OCI-M1 (cell line): ENCODE data around the gene GPR78.

ENCODE experiments used
- DNase-seq: peaks from one replicate; lab custom pipeline; 2025; lab: John Stamatoyannopoulos, UW

Gene GPR78

DNA sequence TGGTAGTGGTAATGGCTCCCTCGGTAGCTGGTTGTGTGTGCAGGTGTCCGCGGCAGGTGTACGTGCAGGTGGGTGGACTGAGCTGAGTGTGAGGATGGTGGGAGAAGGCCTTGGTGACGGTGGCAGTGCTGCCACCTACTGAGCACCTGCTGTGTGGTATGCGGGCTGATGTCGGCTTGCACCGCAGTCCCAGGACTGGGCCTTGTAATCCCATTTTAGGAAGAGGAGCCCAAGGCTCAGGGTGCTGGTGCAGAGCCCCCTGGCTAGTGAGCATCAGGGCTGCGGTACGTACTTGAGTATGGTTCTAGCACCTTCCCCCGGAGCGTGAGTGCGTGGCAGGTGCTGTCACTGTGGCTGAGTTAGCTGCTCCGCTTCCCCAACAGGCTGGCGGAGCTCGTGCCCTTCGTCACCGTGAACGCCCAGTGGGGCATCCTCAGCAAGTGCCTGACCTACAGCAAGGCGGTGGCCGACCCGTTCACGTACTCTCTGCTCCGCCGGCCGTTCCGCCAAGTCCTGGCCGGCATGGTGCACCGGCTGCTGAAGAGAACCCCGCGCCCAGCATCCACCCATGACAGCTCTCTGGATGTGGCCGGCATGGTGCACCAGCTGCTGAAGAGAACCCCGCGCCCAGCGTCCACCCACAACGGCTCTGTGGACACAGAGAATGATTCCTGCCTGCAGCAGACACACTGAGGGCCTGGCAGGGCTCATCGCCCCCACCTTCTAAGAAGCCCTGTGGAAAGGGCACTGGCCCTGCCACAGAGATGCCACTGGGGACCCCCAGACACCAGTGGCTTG is 6.7 kb downstream of the GPR78 start:
- no peak for DNase-seq

DNA sequence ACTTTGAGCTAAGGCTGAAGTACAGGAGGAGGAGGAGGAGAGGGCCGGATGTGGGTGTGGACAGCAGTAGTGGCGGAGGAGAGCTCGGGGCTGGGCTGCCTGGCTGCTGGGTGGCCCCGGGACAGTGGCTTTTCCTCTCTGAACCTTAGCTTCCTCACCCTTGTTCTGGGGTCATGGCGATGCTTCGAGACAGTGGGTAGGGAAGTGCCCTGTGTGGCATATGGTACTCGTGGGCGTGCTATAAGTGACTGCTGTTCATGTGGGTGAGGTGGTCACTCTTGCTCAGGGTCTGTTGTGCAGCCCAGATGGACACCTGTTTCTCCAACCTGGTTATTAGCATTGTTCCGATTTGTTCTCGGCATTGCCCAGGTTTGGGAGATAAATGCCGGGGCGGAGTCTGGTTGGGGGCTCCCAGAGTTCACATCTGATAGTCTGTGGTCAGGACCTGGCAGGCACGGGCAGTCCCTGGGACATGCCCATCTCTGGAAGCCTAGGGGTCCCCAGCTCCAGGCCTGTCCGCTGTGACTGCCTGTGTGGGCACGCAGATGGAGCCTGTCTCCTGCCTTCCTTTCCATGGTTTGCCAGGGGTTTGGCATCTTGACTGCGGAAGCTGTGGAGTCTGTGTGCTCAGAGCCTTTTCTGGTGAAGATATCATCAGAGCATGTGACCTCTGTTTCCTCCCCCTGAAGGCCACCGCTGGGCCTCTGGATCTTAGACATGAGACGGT is 7.4 kb downstream of the GPR78 start:
- peak; percentile 1 for DNase-seq

DNA sequence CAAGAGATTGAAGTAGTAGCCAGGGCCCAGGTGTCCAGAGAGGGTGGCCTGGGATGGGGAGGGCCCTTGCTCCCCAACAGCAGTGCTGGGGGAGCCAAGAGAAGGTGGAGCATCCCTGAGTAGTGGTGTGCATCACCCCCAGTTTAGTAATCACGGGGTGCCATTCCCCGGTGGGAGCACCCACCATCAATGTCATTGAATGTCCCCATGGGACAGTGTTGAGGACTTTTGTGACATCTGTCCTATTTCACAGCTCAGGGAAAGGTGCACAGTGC is 7.9 kb downstream of the GPR78 start:
- DNase-seq = no peak

DNA sequence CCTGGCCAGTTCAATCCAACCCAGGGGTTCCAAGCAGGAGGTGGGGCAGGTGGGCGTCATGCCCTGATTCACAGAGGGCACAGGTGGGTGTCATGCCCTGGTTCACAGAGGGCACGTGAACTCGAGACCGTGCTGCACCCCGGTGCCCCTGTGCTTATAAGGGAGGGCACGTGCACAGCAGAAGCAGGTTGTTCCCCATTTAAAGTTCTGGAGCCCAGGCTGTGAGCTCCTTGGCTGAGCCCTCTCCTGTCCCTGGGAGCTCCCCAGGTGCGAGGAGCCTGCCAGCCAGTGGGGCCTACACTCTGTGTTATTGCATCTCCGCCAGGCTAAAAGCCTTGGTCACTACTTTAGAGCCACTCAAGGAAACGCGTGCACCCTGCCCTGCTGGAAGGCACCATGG is 9.1 kb downstream of the GPR78 start:
- no peak for DNase-seq

DNA sequence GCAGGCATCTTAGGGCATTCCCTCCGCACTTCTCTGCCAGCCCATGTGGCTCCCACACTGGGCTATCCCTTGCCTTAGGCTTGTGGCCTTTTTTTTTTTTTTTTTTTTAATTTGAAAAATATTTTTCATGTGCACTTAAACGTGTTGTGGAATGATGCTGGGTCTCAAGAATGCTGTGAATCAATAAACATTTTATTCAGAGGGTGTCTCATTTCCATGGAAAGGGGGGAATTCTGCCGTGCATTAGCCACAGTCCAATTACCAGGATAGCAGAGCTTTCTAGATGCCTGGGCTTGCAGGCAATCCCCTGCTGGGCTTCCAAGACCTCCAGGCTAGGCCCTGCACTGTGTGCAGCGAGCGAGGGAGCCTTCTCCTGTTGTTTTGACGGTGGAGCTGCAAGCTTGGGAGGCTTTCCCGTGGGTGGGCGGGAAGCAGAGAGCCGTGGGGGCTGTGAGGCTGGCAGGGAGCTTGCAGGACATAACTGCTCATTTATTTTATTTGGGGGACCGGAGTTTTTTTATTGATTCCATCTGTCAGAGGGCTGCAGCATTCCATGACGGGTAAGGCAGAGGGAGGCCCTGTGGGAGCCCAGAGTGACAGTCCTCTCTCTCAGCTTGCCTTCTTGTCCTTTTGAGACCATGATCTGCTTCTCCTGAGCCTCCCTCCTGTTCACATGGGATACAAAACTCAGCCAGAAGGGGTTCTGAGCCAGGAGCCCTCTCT is 9.8 kb downstream of the GPR78 start:
- no peak for DNase-seq

DNA sequence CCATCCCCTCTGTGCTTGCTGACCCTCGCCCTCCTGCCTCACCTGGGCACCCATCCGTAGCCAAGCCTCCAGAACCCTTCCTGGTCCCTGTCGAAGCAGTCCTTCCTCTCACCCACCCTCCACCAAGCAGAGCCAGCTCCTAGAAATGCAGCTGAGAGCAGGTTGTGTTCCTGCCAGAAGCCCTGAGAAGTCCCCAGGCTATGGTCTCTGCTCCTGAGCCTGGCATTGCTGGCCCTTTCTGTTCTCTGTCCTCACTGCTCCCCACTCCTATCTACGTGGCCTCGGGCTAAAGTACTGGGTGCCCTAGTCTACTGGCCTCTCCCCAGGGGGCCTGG is 10.3 kb downstream of the GPR78 start:
- no peak for DNase-seq

DNA sequence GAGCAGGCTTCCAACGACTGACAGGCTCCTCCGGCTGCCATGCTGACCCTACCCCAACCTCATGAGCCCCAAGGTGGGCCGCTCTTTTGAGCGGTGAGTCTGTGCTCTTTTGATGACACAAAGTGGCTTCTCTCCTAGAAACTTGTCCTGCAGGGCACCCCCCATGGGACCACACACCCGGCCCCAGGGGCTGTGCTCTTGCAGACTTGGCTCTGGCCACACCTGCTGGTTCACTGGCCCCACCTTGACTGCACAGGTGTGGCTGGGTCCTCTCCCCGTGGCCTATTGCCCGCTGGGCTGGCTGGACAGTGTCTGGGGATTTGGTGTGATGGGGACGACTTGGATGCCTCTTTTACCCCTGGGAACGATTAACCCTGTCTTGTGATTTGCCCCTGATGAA is 10.9 kb downstream of the GPR78 start:
- DNase-seq = no peak

DNA sequence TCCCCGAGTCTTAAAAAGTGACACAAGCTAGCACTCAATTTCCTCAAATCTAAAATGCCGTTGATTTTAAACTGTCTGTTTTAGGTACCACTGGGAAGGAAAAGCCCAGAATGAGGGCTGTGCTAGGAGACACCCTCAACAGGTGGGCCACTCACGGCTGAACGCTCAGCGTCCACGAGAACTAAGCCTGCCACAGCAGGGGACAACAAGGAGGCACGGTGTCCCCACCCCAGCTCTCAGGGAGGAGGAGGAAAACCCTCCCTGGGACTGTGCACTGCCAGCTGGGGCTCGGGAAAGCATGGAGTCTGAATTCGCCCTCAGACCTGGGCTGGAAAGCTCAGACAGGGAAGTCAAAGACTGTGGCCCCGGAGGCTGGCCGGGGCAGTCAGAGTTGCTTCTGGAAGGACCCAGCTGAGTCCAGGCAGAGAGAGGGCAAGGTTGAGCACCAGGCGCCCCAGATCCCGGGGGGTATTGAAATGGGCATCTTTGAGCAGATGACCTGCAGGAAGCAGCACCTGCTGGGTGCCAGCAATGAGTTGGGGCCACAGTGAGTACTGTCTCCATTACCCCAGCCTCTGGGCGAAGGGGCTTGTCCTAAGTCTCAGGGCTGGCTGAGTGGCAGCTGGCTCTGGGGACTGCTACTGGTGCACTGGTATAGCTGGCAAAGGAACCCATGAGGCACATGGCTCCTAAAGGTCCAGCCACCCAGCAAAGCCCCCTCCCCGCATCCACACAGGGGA is 11.6 kb downstream of the GPR78 start:
- no peak for DNase-seq

DNA sequence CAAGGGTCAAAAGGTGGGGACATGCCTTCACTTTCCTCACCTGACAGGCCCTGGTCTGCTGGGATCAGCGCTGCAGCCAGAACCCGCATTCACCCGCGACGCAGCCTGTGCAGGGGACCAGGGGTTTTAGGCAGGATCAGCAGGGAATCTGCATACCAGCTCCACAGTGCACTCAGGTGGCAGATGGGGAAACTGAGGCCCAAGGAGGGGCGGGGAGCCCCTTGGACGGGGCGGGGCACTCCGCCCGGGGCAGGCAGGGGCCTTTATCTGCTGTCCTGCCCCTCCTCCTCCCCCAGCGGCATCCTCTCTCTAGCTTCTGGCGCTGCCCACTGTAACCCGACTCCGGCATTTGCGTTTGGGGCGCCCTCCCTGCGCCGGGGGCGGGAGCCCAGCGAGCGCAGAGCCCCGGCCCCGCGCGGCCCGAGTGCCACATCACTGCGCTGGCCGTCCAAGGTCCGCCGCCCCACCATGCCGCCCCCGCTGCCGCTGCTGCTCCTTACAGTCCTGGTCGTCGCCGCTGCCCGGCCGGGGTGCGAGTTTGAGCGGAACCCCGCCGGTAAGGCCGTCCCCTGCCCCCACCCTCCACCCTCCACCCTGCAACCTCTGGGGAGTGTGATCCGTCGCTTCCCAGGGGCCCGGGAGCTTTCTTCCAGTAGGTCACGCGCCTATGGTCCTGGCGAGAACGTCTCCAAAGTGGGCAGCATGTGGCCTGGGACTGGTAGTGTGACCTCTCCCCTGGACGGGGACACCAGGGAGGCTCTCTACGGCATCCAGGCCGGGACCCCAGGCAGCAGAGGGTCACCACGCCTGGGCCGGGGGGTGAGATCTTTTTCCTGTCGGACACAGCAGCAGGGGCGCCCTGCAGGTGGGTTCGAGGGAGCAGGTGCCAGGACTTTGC is 12.4 kb downstream of the GPR78 start, which contains the start of gene CPZ:
CPZ (plus strand) TSS at position 400 of the 898 bp plus-strand sequence; CDS start at position 469, 69 bp downstream.
- DNase-seq = no peak

DNA sequence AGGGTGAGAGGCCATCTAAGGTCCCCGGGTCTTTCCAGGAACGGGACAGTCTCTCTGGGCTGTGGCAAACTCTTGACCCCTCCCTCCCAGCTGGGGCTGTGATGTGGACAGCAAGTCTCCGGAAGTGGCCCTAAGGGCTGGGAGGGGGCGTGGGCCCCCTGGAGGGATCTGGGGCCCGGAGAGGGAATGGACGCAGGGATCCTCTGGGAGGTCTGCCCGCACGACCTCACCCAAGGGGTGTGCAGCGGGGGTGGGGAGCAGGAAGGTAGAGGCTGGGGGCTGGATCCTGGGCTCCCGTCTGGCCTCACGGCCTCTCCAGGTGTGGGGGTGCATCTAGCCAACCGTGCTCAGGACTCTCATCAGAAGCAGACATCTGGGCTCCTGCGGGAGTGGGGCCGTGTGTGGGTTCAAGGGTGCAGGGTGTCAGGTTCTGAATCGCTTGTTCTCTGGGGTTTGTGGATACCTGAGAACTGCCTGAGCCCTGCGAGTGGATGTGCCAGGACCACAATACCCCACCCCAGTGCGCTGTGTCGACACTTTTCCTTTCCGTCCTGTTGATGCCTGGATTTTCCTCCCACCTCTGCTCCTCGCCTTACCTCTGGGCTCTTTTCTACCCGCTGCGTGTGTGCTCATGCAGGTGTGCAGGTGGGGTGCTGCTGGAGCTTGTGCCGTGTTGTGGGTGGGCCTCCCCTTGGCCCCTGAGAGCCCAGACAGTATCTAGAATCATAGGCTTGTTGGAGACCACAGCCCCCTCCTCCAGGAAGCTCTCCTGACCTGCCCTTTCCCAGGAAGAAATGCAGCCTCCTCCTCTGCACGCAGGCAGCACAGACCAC is 13.3 kb downstream of the GPR78 start:
- DNase-seq = no peak

- peak; percentile 79 for DNase-seq
These were observed 14.2 kb downstream of the GPR78 start for GRCh38 chr4:8594097-8595038.

GRCh38 chr4:8595237-8596087 is 15.3 kb downstream of the GPR78 start:
- DNase-seq = no peak

DNA sequence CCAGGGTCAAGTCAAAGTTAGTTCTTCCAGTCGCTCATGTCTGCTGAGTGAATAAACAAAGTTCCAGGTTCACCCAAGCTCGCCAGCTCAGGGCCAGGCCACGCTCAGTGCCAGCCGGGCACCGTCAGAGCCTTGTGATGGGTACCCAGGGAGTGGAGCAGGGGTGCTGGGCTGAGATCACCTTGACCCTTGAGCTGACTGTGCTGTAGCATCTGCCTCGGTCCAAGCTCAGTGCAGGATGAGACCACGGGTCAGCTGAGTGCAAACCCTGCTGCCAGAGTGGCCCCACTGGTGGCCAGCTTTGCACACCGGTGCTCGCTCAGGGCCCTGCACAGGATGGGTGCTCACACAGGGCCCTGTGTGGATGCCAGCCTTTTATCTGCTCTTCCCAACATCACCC is 16.7 kb downstream of the GPR78 start:
- DNase-seq = no peak

DNA sequence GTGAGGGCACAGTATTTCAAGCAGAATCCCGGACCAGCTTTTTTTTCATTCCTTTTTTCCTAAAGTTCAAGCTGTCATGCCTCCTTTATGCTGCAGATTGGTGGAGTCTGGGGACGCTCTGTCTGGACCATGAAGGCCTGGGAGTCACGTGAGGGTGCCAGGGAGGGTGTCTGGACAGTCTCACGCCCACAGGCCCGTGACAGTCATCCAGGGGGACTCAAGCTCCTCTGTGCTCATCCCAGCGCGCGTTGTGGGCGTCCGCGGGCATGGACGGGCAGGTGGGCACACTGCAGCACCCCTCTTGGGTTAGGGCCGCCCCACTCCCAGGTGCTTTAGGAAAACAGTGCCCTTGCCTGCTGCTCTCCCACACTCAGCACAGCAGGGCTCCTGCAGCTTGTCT is 17.1 kb downstream of the GPR78 start:
- DNase-seq = no peak

DNA sequence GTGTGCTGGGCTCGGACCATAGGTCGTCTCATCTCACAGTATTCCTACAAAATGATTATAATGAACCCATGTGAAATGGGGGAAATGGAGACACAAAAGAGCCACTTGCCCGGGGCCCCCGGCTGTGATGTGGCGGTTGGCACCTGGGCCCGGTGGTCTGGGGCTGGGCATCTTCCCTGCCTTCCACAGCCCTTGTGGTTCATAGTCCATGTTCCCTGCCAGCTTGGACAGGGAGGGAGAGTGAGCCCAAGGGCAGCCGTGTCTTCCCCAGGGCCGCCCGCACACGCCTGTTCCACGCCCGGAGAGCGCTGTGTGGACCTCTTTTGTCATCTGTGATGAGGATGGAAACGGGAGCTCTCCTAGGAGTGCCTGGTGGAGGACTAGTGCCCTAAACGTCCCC is 17.6 kb downstream of the GPR78 start:
- DNase-seq = no peak

DNA sequence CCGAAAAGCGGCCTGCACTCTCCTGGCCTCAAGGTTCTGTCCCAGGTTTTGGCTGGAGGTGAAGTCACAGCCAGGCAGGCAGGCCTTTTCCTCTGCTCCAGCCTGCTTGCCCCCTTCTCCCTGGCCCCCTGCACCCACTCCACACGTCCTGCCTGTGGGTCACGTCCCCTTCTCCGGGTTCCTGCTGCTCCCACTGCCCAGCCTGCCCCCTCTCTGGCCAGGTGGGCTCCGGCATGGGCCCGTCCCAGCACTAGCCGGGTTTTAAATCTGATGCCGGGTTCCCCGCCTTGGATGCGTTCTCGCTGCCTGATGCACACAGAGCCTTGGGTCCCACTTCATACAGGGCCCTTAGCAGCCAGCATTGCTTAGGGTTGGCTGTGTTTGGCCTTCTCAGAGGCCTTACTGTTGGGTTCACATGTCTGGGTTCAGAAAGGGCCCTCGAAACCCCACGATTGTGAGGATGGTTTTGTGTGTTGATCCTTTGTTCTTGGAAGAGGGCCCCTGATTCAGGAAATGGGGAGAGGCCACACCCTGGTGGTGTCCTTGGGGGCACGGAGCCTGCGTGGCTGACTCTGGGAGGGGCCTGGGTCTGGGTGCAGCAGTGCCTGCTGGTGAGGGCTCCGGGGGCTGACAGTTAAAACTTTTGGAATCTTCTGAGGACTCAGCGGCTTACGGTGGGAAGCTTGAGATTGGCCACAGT is 18.3 kb downstream of the GPR78 start:
- no peak for DNase-seq

GRCh38 chr4:8599091-8599460 is 18.9 kb downstream of the GPR78 start:
- no peak for DNase-seq

DNA sequence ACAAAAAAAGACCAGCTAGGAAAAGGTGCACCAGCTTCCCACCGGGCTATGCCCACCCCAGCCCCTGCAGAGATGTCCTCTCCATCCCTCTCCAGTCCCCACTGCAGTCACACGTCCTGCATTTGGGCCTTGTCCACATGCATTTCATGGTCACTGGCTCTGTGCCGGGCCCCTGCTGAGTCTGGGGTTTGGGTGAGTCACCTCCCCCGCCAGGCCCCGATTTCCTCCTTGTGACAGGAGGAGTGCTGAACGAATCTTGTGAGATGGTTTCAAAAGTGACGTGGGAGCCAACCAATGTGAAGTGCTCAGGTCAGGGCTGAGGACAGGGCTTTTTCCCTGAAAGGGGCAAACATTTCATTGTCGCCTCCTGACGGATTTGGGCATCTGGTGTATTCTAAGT is 19.5 kb downstream of the GPR78 start:
- no peak for DNase-seq
